ENCODE results near the gene MBD3L2B.

MBD3L2B gene

DNA sequence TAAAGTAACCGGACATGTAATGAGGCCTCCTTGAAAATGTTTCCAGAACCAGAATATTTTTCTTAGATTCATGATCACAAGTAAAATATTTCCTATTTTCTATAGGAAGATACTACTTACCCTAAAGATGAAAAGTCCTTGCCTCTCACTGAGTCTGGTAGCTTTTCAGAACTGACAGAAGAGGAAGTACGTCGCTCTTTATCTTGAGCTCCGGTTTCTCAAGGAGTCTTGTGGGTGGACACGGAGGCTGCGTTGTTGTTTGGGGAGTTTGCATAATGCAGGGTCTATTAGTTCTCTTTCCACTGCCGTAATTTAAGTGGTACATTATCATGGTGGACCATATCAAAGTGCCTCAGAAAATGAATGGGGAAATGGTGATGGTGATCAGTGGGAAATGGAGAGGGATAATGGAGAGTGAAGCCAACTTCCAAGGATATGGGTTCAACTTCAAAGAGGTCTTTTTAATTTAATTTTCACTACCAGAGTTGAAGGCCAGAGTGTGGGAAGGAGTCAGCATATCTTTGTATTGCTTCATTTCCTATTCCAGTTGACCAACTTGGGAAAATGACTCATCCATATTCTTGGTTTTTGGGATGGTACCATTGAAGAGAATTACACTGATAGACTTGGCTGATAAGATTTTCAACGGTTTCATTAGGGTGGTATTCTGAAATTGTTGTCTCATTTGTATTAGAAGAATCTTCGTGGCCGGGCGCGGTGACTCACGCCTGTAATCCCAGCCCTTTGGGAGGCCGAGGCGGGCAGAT, 23.4 kb downstream of the MBD3L2B start:
- no peak overlapping the region for H3K27ac ChIP-seq
- no peak for TF ChIP-seq CTCF (conservative IDR thresholded peaks at IDR 0.05)

DNA sequence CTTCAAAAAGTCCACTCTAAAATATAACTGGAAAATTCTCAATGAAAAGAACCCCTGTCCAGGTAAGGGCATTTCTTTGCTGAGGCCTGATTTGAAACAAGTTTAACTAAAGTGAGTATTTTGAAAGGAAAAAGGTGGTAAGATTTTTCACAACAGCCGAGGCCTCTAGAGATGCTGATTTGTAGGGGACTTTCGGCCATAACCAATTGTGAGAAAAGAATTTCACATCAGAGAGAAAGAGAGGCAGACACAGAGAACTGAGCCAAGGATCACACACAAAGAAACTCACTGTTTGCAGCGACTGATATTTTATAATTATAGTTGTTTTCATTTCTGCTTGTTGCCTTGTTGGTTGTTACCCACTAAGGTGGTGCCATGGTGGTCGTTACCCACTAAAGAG, 24.4 kb downstream of the MBD3L2B start:
- TF ChIP-seq CTCF (conservative IDR thresholded peaks at IDR 0.05), result no peak

DNA sequence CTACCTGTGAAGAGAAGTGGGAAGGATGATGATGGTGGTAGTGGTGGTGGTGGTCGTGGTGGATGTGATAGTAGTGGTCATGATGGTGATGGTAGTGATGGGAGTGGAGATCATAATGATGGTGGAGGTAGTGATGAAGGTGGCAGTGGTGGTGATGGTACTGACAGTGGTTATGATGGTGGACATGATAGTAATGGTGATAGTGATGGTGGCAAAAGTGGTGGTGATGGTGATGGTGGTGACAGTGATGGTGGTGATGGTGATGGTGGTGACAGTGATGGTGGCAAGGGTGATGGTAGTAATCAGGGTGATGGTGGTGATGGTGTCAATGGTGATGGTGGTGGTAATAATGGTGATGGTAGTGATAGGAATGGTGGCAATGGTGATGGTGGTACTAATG, 26.2 kb downstream of the MBD3L2B start:
- no peak for TF ChIP-seq CTCF (conservative IDR thresholded peaks at IDR 0.05)
- no peak overlapping the region for H3K27ac ChIP-seq

More for the DNA sequence above, 24.4 kb downstream of the MBD3L2B start:
- no peak overlapping the region for H3K27ac ChIP-seq

DNA sequence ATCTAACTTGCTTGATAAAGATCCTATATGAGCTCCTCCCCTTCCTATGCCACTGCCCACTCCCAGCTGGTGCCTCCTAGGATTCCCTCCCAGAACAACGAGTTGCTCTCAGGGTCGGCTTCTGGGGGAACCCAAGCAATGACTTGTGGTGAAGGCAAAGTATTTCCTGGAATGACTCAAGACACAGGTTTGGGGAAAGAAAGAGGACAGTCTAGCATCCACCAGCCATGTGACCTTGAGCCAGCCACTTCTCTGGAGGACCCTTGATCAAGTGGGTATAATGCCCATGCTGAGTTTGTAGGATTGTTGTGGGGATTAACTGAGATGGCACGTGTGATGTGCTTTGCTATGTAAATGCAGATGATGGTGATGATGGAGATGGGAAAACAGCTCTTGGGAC, 33.0 kb downstream of the MBD3L2B start:
- no peak for TF ChIP-seq CTCF (conservative IDR thresholded peaks at IDR 0.05)
- H3K27ac ChIP-seq, result no peak overlapping the region

DNA sequence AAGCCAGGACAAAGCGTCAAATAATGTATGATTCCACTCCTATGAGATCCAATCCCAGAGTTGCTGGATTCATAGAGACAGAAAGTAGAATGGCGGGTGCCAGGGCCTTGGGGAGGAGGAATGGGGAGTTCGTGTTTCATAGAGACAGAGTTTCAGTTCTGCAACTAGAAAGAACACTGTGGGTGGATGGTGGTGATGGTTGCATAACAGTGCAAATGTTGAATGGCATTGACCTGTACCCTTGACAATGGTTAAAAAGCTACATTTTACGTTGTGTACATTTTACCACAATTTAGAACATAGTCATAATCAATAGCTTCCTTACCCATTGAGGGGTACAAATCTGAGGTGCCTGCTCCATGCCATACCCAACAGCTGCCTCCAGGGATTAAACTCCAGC, 33.4 kb downstream of the MBD3L2B start:
- no peak for TF ChIP-seq CTCF (conservative IDR thresholded peaks at IDR 0.05)
- H3K27ac ChIP-seq, result no peak overlapping the region

GRCh38 chr19:6983448-6983847, 37.8 kb downstream of the MBD3L2B start:
- no peak overlapping the region for H3K27ac ChIP-seq
- no peak for TF ChIP-seq CTCF (conservative IDR thresholded peaks at IDR 0.05)

GRCh38 chr19:6979399-6979798, 41.8 kb downstream of the MBD3L2B start:
- TF ChIP-seq CTCF (conservative IDR thresholded peaks at IDR 0.05), result no peak

More at GRCh38 chr19:6979399-6979798, 41.8 kb downstream of the MBD3L2B start:
- H3K27ac ChIP-seq, result no peak overlapping the region
